ENCODE data around the gene TBL1X.

DNA sequence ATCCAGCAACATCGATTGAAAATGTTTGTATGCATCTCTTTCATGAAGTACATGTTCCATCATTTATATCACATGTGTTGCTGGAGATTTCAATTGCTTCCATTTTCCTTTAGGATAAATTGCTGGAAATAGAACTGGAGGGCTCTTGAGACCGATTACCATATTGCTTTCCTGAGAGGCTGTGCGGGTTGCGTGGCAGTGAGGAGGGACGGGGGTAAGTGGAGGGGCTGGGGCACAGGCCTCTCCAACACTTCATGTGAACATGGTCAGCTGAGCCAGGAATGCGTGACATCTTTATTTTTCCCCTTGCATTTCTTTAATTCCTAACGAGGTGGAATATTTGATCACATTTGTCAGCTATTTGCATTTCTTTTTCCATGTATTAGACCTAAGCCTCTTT lies 144.6 kb downstream of the TBL1X start:
- TF ChIP-seq, protein P1, sequence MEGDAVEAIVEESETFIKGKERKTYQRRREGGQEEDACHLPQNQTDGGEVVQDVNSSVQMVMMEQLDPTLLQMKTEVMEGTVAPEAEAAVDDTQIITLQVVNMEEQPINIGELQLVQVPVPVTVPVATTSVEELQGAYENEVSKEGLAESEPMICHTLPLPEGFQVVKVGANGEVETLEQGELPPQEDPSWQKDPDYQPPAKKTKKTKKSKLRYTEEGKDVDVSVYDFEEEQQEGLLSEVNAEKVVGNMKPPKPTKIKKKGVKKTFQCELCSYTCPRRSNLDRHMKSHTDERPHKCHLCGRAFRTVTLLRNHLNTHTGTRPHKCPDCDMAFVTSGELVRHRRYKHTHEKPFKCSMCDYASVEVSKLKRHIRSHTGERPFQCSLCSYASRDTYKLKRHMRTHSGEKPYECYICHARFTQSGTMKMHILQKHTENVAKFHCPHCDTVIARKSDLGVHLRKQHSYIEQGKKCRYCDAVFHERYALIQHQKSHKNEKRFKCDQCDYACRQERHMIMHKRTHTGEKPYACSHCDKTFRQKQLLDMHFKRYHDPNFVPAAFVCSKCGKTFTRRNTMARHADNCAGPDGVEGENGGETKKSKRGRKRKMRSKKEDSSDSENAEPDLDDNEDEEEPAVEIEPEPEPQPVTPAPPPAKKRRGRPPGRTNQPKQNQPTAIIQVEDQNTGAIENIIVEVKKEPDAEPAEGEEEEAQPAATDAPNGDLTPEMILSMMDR (IDR thresholded peaks at IDR 0.05): no peak
- TF ChIP-seq POLR2AphosphoS5 (IDR thresholded peaks at IDR 0.05; ENCODE audit: low read depth, low read length) (no peak), SIN3A (IDR thresholded peaks at IDR 0.05; ENCODE audit: borderline replicate concordance, insufficient read depth, low read depth, low read length) (no peak), TCF7L2 (IDR thresholded peaks at IDR 0.05; ENCODE audit: low read depth, low read length) (no peak)
- TF ChIP-seq, protein P2, sequence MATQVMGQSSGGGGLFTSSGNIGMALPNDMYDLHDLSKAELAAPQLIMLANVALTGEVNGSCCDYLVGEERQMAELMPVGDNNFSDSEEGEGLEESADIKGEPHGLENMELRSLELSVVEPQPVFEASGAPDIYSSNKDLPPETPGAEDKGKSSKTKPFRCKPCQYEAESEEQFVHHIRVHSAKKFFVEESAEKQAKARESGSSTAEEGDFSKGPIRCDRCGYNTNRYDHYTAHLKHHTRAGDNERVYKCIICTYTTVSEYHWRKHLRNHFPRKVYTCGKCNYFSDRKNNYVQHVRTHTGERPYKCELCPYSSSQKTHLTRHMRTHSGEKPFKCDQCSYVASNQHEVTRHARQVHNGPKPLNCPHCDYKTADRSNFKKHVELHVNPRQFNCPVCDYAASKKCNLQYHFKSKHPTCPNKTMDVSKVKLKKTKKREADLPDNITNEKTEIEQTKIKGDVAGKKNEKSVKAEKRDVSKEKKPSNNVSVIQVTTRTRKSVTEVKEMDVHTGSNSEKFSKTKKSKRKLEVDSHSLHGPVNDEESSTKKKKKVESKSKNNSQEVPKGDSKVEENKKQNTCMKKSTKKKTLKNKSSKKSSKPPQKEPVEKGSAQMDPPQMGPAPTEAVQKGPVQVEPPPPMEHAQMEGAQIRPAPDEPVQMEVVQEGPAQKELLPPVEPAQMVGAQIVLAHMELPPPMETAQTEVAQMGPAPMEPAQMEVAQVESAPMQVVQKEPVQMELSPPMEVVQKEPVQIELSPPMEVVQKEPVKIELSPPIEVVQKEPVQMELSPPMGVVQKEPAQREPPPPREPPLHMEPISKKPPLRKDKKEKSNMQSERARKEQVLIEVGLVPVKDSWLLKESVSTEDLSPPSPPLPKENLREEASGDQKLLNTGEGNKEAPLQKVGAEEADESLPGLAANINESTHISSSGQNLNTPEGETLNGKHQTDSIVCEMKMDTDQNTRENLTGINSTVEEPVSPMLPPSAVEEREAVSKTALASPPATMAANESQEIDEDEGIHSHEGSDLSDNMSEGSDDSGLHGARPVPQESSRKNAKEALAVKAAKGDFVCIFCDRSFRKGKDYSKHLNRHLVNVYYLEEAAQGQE (IDR thresholded peaks at IDR 0.05; ENCODE audit: insufficient read depth in 1 of 2, low read depth in 2 of 2, low read length in 1 of 2): no peak
